ENCODE data around the gene CHAC1.

DNA sequence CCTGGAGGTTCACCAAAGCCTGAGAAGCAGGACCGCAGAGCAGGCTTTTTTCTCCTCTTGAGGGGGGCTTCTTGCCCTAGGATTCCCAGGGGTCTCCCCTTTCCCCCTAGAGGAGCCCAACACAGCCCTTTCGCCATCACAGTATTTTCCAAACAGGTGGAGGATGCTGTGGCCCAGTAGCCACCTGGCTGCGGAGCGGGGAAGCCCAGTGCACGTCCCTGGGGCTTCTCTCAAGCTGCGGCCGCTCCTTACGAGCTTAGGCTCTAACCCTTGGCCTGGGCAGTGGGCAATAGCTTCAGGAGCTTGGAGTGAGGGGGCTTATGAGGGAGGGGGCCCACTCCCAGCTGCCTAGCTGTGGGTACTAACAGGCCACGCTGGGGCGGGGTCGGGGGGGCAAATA is 35.7 kb upstream of the CHAC1 start:
- TF ChIP-seq, protein P1, sequence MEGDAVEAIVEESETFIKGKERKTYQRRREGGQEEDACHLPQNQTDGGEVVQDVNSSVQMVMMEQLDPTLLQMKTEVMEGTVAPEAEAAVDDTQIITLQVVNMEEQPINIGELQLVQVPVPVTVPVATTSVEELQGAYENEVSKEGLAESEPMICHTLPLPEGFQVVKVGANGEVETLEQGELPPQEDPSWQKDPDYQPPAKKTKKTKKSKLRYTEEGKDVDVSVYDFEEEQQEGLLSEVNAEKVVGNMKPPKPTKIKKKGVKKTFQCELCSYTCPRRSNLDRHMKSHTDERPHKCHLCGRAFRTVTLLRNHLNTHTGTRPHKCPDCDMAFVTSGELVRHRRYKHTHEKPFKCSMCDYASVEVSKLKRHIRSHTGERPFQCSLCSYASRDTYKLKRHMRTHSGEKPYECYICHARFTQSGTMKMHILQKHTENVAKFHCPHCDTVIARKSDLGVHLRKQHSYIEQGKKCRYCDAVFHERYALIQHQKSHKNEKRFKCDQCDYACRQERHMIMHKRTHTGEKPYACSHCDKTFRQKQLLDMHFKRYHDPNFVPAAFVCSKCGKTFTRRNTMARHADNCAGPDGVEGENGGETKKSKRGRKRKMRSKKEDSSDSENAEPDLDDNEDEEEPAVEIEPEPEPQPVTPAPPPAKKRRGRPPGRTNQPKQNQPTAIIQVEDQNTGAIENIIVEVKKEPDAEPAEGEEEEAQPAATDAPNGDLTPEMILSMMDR (IDR thresholded peaks at IDR 0.05), result no peak
- TF ChIP-seq POLR2A (IDR thresholded peaks at IDR 0.05) (no peak), POLR2AphosphoS5 (IDR thresholded peaks at IDR 0.05) (no peak)

All from breast epithelium (tissue), 3 donors.